GM12874 (cell line): ENCODE measurements around the gene PABPC1L.

Experiments used
- CTCF ChIP-seq: IDR thresholded peaks from 2 replicates; pipeline ENCODE4 v1.5.1; 2011; ENCODE audit warnings: low read depth, mild to moderate bottlenecking, control low read depth, low read length, moderate library complexity; ENCODE audit not compliant: insufficient read depth

Gene PABPC1L

GRCh38 chr20:44976698-44977097 is 66.8 kb downstream of the PABPC1L start:
- TF ChIP-seq CTCF, result no peak

GRCh38 chr20:44979090-44979621 is 69.3 kb downstream of the PABPC1L start:
- TF ChIP-seq CTCF, result no peak

GRCh38 chr20:44981736-44982406 is 72.0 kb downstream of the PABPC1L start:
- no peak for TF ChIP-seq CTCF

GRCh38 chr20:44983093-44983674 is 73.3 kb downstream of the PABPC1L start:
- no peak for TF ChIP-seq CTCF

- no peak for TF ChIP-seq CTCF
Measured at GRCh38 chr20:44988631-44989171, 78.8 kb downstream of the PABPC1L start.
